Stimulated activated CD8-positive, alpha-beta memory T cell treated with anti-CD3 and anti-CD28 coated beads, Interleukin-2, amount 100 ng/mL, for 1 hour (primary cell): ENCODE data around the gene ACAD9.
"Not testable (repeated sequence)": the region's sequence is repeated elsewhere in the genome, so short reads cannot be mapped to it uniquely, and the experiment has no call there.

Source experiments
- DNase-seq, 2 donors: peaks; one replicate each; pipeline ENCODE4 v3.0.0-alpha.2; 2020; ENCODE audit warnings: low read depth in 2 of 2

ACAD9 gene

GRCh38 chr3:128895843-128896697, 16.6 kb downstream of the ACAD9 start:
- no peak for DNase-seq

- DNase-seq: no peak
These were observed 23.0 kb downstream of the ACAD9 start for GRCh38 chr3:128902426-128902825.

GRCh38 chr3:128903501-128903900, 24.1 kb downstream of the ACAD9 start:
- DNase-seq: no peak

GRCh38 chr3:128906031-128906803, 26.8 kb downstream of the ACAD9 start:
- no peak for DNase-seq

- no peak for DNase-seq
These were observed 27.5 kb downstream of the ACAD9 start for GRCh38 chr3:128906804-128907525.

- no peak for DNase-seq
These were observed 28.5 kb downstream of the ACAD9 start for GRCh38 chr3:128907706-128908445.

- DNase-seq: no peak
These were observed 29.5 kb downstream of the ACAD9 start for GRCh38 chr3:128908951-128909350.

GRCh38 chr3:128910006-128910405, 30.6 kb downstream of the ACAD9 start:
- no peak for DNase-seq

GRCh38 chr3:128911911-128912310, 32.5 kb downstream of the ACAD9 start:
- no peak for DNase-seq

- no peak for DNase-seq
These were observed 35.7 kb downstream of the ACAD9 start for GRCh38 chr3:128914966-128915645.

GRCh38 chr3:128917291-128917690, 37.9 kb downstream of the ACAD9 start:
- no peak for DNase-seq

GRCh38 chr3:128919988-128920387, 40.6 kb downstream of the ACAD9 start:
- DNase-seq: no peak

GRCh38 chr3:128922804-128923459, 43.5 kb downstream of the ACAD9 start:
- peak in 1 of 2 donors; percentile 24 for DNase-seq

- DNase-seq: no peak
These were observed 44.2 kb downstream of the ACAD9 start for GRCh38 chr3:128923576-128923975.

GRCh38 chr3:128923986-128924385, 44.6 kb downstream of the ACAD9 start:
- DNase-seq: not testable (repeated sequence)

- no peak for DNase-seq
These were observed 49.9 kb downstream of the ACAD9 start for GRCh38 chr3:128929364-128929763.

- no peak for DNase-seq
These were observed 51.6 kb downstream of the ACAD9 start for GRCh38 chr3:128931046-128931445.

- no peak for DNase-seq
These were observed 53.2 kb downstream of the ACAD9 start for GRCh38 chr3:128932516-128933212.

GRCh38 chr3:128933213-128933921, 53.9 kb downstream of the ACAD9 start:
- DNase-seq: no peak
